SU-DHL-6 (cell line): ENCODE results near the gene RHOT1.

Experiments used
- H2AFZ ChIP-seq: fragments of 200-600 bp; sonication (generic); 2 replicates; pipeline ENCODE4 v1.6.1; 2014; ENCODE audit warnings: low read depth, mild to moderate bottlenecking, moderate library complexity, mixed read lengths, antibody characterized with exemption, low read length; ENCODE audit not compliant: severe bottlenecking
- H3F3A ChIP-seq: fragments of 200-600 bp; shearing (Covaris generic); 2 replicates; pipeline ENCODE4 v1.6.0; 2016; ENCODE audit warnings: antibody characterized with exemption, mild to moderate bottlenecking; ENCODE audit not compliant: insufficient read depth
- H3K27ac ChIP-seq: fragments of 200-600 bp; sonication (generic); 2 replicates; pipeline ENCODE4 v1.5.1; 2016; ENCODE audit warnings: low read depth, mild to moderate bottlenecking, low read length, moderate library complexity, mixed read lengths
- H3K27me3 ChIP-seq: fragments of 200-600 bp; sonication (generic), shearing (Covaris generic); 2 replicates; pipeline ENCODE4 v1.6.0; 2014; ENCODE audit warnings: mild to moderate bottlenecking, low read length
- H3K36me3 ChIP-seq: fragments of 200-600 bp; sonication (generic); 2 replicates; pipeline ENCODE4 v1.6.1; 2014; ENCODE audit warnings: mild to moderate bottlenecking, low read length, mixed read lengths
- H3K4me2 ChIP-seq: fragments of 300-600, 200-600 bp; shearing (Covaris generic), sonication (generic); 2 replicates; pipeline ENCODE4 v1.6.0; 2014; ENCODE audit warnings: low read length, low read depth, mild to moderate bottlenecking; ENCODE audit not compliant: poor library complexity, severe bottlenecking
- H3K4me3 ChIP-seq: fragments of 200-600 bp; sonication (generic); 2 replicates; pipeline ENCODE4 v1.5.1; 2014; ENCODE audit warnings: antibody characterized with exemption, low read length, mild to moderate bottlenecking, mixed read lengths; ENCODE audit not compliant: insufficient read depth, poor library complexity, severe bottlenecking
- H3K79me2 ChIP-seq: fragments of 200-600 bp; sonication (generic); 2 replicates; pipeline ENCODE4 v1.6.1; 2014; ENCODE audit warnings: mild to moderate bottlenecking, low read length, moderate library complexity; ENCODE audit not compliant: insufficient read depth
- H3K9ac ChIP-seq: fragments of 200-600 bp; sonication (generic); 2 replicates; pipeline ENCODE4 v1.7.0; 2014; ENCODE audit warnings: mild to moderate bottlenecking, low read length
- H3K9me2 ChIP-seq: fragments of 200-600 bp; sonication (generic); replicated peaks from 2 replicates; pipeline ENCODE4 v1.6.1; 2014; ENCODE audit warnings: low read length; ENCODE audit not compliant: insufficient read depth
- H3K9me3 ChIP-seq: fragments of 200-600 bp; sonication (generic); 2 replicates; pipeline ENCODE4 v1.6.1; 2014; ENCODE audit warnings: low read length, mixed read lengths; ENCODE audit not compliant: insufficient read depth
- H4K20me1 ChIP-seq: fragments of 200-600 bp; sonication (generic); 2 replicates; pipeline ENCODE4 v1.6.1; 2014; ENCODE audit warnings: low read depth, mild to moderate bottlenecking, antibody characterized with exemption, low read length, moderate library complexity, mixed read lengths
- CTCF ChIP-seq: fragments of 200-600 bp; sonication (generic); IDR thresholded peaks from one replicate; pipeline ENCODE4 v1.5.1; 2017; ENCODE audit warnings: antibody characterized with exemption, mild to moderate bottlenecking, low read length, moderate library complexity; ENCODE audit not compliant: insufficient read depth, poor library complexity, severe bottlenecking
- EZH2phosphoT487 ChIP-seq: fragments of 200-600 bp; sonication (generic), shearing (Covaris generic); conservative IDR thresholded peaks from 2 replicates; pipeline ENCODE4 v1.6.1; 2018; ENCODE audit warnings: mild to moderate bottlenecking, antibody characterized with exemption, low read length, moderate library complexity, mixed read lengths

The RHOT1 gene

GRCh38 chr17:32156656-32157055 lies 14.4 kb downstream of the RHOT1 start:
- TF ChIP-seq CTCF (no peak), EZH2phosphoT487 (no peak)
- no peaks in the 10 kb centered on the region for H4K20me1 ChIP-seq

DNA sequence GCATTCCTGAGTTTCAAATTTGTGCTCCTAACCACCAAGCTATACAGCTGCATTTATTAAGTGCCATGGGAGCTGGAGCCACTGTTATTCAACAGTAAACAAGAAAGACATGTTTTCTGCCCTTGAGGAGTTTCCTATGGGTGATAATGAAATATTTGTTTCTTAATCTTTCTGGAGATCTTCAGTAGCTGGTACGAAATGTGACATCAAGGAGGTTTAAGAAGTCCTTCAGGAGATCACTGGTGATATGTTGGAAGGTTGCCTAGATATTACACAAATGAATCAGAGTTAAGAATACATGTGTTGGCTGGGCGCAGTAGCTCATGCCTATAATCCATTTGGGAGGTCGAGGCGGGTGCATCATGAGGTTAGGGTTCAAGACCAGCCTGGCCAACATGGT lies 14.9 kb downstream of the RHOT1 start:
- no peak overlapping the region for H3K4me3 ChIP-seq
- no peaks in the 10 kb centered on the region; the same call in 1 of the 2 replicates for H3K36me3 ChIP-seq
- no peak overlapping the region for H2AFZ ChIP-seq

More at GRCh38 chr17:32156656-32157055, 14.4 kb downstream of the RHOT1 start:
- no peak overlapping the region for H3K4me3 ChIP-seq
- no peak overlapping the region for H3K4me2 ChIP-seq
- H3K27ac ChIP-seq = no peak overlapping the region
- H3K9me2 ChIP-seq = no peaks in the 10 kb centered on the region
- no peaks in the 10 kb centered on the region for H3K9me3 ChIP-seq
- no peaks in the 10 kb centered on the region for H3F3A ChIP-seq
- H3K79me2 ChIP-seq = peaks cover 10% of the 10 kb centered on the region
- no peak overlapping the region for H2AFZ ChIP-seq
- H3K9ac ChIP-seq = no peak overlapping the region
- H3K36me3 ChIP-seq = no peaks in the 10 kb centered on the region; the same call in 1 of the 2 replicates
- no peaks in the 10 kb centered on the region for H3K27me3 ChIP-seq

GRCh38 chr17:32158870-32159585 lies 16.7 kb downstream of the RHOT1 start:
- Histone ChIP-seq H3K9me2 (no peaks in the 10 kb centered on the region), H3K36me3 (no peaks in the 10 kb centered on the region), H2AFZ (no peak overlapping the region), H3K4me2 (no peak overlapping the region), H3K4me3 (no peak overlapping the region), H3K9me3 (no peaks in the 10 kb centered on the region), H3K27me3 (no peaks in the 10 kb centered on the region), H3K79me2 (peaks cover 4% of the 10 kb centered on the region; the same call in 1 of the 2 replicates), H3F3A (no peaks in the 10 kb centered on the region), H3K9ac (no peak overlapping the region), H3K27ac (no peak overlapping the region), H4K20me1 (no peaks in the 10 kb centered on the region)
- TF ChIP-seq EZH2phosphoT487 (no peak), CTCF (no peak)

More for the DNA sequence above, 14.9 kb downstream of the RHOT1 start:
- peaks cover 7% of the 10 kb centered on the region for H3K79me2 ChIP-seq
- TF ChIP-seq EZH2phosphoT487 (no peak), CTCF (no peak)
- no peaks in the 10 kb centered on the region for H4K20me1 ChIP-seq
- no peaks in the 10 kb centered on the region for H3K9me3 ChIP-seq
- H3K27ac ChIP-seq = no peak overlapping the region
- H3K4me2 ChIP-seq = no peak overlapping the region
- no peaks in the 10 kb centered on the region for H3F3A ChIP-seq
- H3K9ac ChIP-seq = no peak overlapping the region
- no peaks in the 10 kb centered on the region for H3K27me3 ChIP-seq
- H3K9me2 ChIP-seq = no peaks in the 10 kb centered on the region
